MCF 10A (cell line): Measurements from ENCODE around the gene GLYAT. TPM values are rescaled to one million over a fixed set of nuclear protein-coding genes. Genes with fewer than 3 reads are reported as not detected.

Source experiments
- BruUV-seq: library from RNA; stranded (reverse); fragments of 400-500 nt; replicated peaks from 2 replicates; lab custom pipeline; 2021; lab: Mats Ljungman, UMichigan
- CTCF ChIA-PET: fragments of 300-600 bp; sonication (Branson Sonifier 250); formaldehyde crosslinking; extraction: SDS; loops from one replicate; lab custom pipeline; 2021; ENCODE audit warnings: antibody characterized with exemption, inconsistent platforms; lab: Yijun Ruan, JAX
- POLR2A ChIA-PET: fragments of 300-600, 350-650 bp; sonication (Branson Sonifier 250); formaldehyde crosslinking; extraction: SDS; loops from one replicate; lab custom pipeline; 2020; ENCODE audit warnings: antibody characterized with exemption, inconsistent platforms; lab: Yijun Ruan, JAX
- DNase-seq: peaks from one replicate; pipeline ENCODE4 v3.0.0-alpha.2; 2018; ENCODE audit not compliant: unreplicated experiment
- H3K27ac Mint-ChIP-seq: one replicate; pipeline ENCODE4 v1.8.0; 2022; ENCODE audit warnings: mild to moderate bottlenecking, low read depth, mixed read lengths; ENCODE audit not compliant: unreplicated experiment
- H3K27me3 Mint-ChIP-seq: one replicate; pipeline ENCODE4 v1.8.0; 2022; ENCODE audit warnings: mixed read lengths; ENCODE audit not compliant: insufficient read depth, unreplicated experiment
- H3K36me3 Mint-ChIP-seq: one replicate; pipeline ENCODE4 v1.8.0; 2022; ENCODE audit warnings: mild to moderate bottlenecking, moderate library complexity, mixed read lengths; ENCODE audit not compliant: insufficient read depth, unreplicated experiment
- H3K4me1 Mint-ChIP-seq: one replicate; pipeline ENCODE4 v1.8.0; 2022; ENCODE audit warnings: mixed read lengths; ENCODE audit not compliant: insufficient read depth, unreplicated experiment
- H3K4me3 Mint-ChIP-seq: one replicate; pipeline ENCODE4 v1.8.0; 2022; ENCODE audit warnings: mild to moderate bottlenecking, moderate library complexity, mixed read lengths; ENCODE audit not compliant: unreplicated experiment
- H3K9me3 Mint-ChIP-seq: one replicate; pipeline ENCODE4 v1.8.0; 2022; ENCODE audit warnings: mixed read lengths; ENCODE audit not compliant: unreplicated experiment
- intact Hi-C: fragments of 100-400 bp; cut with micrococcal nuclease; formaldehyde crosslinking; loops from 2 replicates; pipeline ENCODE4 v1.14.1; 2022
- total RNA-seq: library from RNA; stranded (reverse); gene quantifications from 2 replicates; pipeline ENCODE4 v1.2.3, GENCODE V29; 2022
- TF ChIP-seq, protein P1 (sequence below): fragments of 200-600 bp; IDR thresholded peaks from one replicate; pipeline ENCODE4 v1.8.0; 2022; ENCODE audit warnings: antibody characterized with exemption, mild to moderate bottlenecking; ENCODE audit not compliant: unreplicated experiment

Gene GLYAT
- total RNA-seq, 1 experiment from 2014 or later: not detected

DNA sequence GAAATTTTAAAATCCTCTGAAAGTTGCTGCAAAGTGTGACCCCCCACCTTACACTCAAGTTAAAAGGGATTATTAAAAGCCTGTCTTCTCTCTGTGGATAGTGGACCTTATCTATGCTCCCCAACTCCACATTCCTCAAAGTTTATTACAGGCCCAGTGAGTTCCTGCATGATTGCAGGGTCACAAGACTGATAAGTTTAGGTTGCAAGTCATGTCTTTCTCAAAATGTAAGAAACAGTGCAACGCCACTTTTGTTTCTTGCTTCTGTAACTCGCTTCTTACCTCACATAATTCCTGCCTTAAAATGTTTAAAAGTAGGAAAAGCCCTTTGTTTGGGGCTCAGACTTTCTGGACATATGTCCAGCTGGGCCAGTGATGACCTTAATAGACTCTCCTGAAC, 38.4 kb upstream of the GLYAT start:
- intact Hi-C loops: loop anchor here (5.0 kb wide), 2 partner anchors 118 to 193 kb away; partner anchors contain the start of genes LPXN and ZFP91
- Mint-ChIP-seq H3K27ac (peak overlapping the region; percentile 53), H3K4me3 (no peak overlapping the region), H3K27me3 (no peaks in the 10 kb centered on the region), H3K4me1 (peaks cover 23% of the 10 kb centered on the region), H3K36me3 (no peaks in the 10 kb centered on the region), H3K9me3 (no peaks in the 10 kb centered on the region)
- TF ChIP-seq, protein P1, sequence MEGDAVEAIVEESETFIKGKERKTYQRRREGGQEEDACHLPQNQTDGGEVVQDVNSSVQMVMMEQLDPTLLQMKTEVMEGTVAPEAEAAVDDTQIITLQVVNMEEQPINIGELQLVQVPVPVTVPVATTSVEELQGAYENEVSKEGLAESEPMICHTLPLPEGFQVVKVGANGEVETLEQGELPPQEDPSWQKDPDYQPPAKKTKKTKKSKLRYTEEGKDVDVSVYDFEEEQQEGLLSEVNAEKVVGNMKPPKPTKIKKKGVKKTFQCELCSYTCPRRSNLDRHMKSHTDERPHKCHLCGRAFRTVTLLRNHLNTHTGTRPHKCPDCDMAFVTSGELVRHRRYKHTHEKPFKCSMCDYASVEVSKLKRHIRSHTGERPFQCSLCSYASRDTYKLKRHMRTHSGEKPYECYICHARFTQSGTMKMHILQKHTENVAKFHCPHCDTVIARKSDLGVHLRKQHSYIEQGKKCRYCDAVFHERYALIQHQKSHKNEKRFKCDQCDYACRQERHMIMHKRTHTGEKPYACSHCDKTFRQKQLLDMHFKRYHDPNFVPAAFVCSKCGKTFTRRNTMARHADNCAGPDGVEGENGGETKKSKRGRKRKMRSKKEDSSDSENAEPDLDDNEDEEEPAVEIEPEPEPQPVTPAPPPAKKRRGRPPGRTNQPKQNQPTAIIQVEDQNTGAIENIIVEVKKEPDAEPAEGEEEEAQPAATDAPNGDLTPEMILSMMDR: no peak
- BruUV-seq: no TSS peak
- ChIA-PET POLR2A (no interaction called here), CTCF (interaction anchor here (1.0 kb wide), 1 partner anchor 370 kb away, joined by 4 read pairs; no protein-coding TSS in a partner anchor)
- DNase-seq: no peak

DNA sequence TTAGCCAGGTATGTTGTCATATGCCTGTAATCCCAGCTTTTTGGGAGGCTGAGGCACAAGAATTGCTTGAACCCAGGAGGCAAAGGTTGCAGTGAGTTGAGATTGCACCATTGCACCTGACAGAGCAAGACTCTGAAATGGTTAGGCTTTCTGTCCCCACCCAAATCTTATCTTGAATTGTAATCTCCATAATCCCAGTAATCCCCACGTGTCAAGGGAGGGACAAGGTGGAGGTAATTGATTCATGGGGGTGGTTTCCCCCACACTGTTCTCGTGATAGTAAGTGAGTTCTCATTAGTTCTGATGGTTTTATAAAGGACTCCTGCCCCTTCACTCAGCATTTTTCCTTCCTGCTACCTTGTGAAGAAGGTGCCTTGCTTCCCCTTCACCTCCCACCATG, 37.6 kb upstream of the GLYAT start:
- no peak for DNase-seq
- intact Hi-C loops: no loop called here
- TF ChIP-seq, protein P1: no peak
- ChIA-PET POLR2A (interaction anchor here (0.8 kb wide), 1 partner anchor 9 kb away, joined by 3 read pairs; no protein-coding TSS in a partner anchor), CTCF (interaction anchor here (1.0 kb wide), 1 partner anchor 371 kb away, joined by 4 read pairs; no protein-coding TSS in a partner anchor)
- BruUV-seq: no TSS peak
- no peak overlapping the region for H3K4me3 Mint-ChIP-seq
- no peaks in the 10 kb centered on the region for H3K27me3 Mint-ChIP-seq
- no peaks in the 10 kb centered on the region for H3K36me3 Mint-ChIP-seq
- no peak overlapping the region for H3K27ac Mint-ChIP-seq
- no peaks in the 10 kb centered on the region for H3K9me3 Mint-ChIP-seq
- H3K4me1 Mint-ChIP-seq: peaks cover 23% of the 10 kb centered on the region

DNA sequence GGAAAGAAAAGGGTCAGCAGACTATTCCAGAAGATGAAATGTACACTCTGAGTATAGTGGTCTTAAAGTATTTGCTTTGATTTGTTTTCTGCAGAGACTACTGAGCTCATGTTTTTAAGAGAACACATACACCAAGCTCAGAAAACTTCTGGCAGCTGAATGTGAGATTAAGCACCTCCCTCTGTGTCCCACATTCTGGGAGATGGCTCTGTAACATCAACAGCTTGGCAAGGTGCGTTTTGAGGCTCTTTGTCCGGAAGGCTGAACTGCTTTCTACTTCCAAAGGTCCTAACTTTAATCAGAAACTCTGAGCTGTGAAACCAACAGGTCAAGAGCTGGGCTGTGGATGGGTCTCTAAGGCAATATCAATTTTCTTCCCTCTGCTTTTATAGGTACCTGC, 36.4 kb upstream of the GLYAT start:
- BruUV-seq: no TSS peak
- Mint-ChIP-seq H3K27me3 (no peaks in the 10 kb centered on the region), H3K9me3 (no peaks in the 10 kb centered on the region), H3K4me1 (peaks cover 18% of the 10 kb centered on the region), H3K36me3 (no peaks in the 10 kb centered on the region), H3K4me3 (no peak overlapping the region), H3K27ac (no peak overlapping the region)
- TF ChIP-seq, protein P1: no peak
- DNase-seq: no peak
- ChIA-PET POLR2A (interaction anchor here (0.6 kb wide), 1 partner anchor 403 kb away, joined by 4 read pairs; no protein-coding TSS in a partner anchor), CTCF (interaction anchor here (1.0 to 1.7 kb wide), 4 partner anchors 21 to 290 kb away, joined by 3 to 5 read pairs (median 4); no protein-coding TSS in a partner anchor)
- intact Hi-C loops: no loop called here

DNA sequence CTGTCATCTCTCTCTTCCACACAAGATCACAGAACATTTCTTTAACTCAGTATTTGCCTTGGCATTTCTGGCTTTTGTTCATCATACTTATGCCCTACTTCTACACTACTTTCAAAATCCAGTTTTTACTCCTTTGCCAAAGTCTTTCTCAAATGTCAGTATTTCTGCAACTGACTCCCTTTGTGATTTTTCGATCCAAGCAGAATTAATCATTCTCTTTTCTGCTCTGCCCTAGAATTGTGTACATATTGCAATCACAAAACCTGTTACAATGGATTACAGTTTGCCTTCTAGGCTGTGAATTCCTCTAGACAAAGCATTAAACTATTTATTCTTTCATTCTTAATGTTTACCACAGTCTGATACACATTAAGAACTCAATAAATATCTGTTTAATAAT, 33.3 kb upstream of the GLYAT start:
- no TSS peak for BruUV-seq
- intact Hi-C loops: no loop called here
- H3K4me3 Mint-ChIP-seq: no peak overlapping the region
- peaks cover under 1% of the 10 kb centered on the region for H3K4me1 Mint-ChIP-seq
- H3K9me3 Mint-ChIP-seq: no peaks in the 10 kb centered on the region
- no peak overlapping the region for H3K27ac Mint-ChIP-seq
- no peak for DNase-seq
- CTCF ChIA-PET: no interaction called here
- TF ChIP-seq, protein P1: no peak
- no peaks in the 10 kb centered on the region for H3K27me3 Mint-ChIP-seq
- POLR2A ChIA-PET: no interaction called here
- no peaks in the 10 kb centered on the region for H3K36me3 Mint-ChIP-seq
